HG03565 (cell line): ENCODE data around the gene BGLAP.

Experiments used
- ATAC-seq: cut with Tn5 transposase; IDR thresholded peaks from one replicate; pipeline ENCODE4 v1.9.1; 2021; ENCODE audit warnings: mild to moderate bottlenecking, moderate library complexity; ENCODE audit not compliant: unreplicated experiment

The BGLAP gene

DNA sequence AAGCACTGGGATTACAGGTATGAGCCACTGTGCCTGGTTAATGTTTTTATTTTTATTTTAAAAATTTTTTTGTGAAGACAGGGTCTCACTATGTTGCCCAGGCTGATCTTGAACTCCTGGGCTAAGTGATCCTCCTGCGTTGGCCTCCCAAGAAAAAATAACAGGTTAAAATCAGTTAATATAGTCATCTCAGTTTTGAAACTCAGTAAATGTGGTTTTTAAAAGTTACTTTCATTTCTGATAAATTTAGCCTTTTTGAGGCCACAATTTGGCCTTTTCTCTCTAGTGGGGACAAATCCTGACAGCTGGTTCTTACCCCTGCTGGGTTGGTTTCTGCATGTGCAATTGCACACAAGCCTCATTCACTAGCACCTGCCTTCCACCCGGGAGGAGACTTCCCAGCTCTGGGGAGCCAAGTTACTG, 15.9 kb upstream of the BGLAP start:
- ATAC-seq: peak; percentile 64

DNA sequence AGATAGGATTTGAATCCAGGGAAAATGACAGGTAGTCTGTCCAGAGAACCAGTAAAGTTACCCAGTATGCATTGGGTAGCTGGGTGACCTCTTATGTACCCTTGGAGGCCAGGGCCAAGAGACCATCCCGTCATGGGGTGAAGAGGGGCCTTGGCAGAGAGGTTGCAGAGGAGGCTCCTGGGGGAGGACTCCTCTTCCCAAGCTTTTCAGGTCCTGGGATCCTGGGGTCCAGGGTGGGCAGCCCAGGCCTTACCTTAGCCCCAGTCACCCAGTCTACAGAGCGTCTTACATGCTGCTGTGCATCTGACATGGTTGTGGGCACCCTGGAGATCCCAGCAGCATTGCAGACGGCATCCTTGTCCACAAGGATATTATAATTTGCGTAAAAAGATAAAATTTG, 15.2 kb upstream of the BGLAP start:
- peak; percentile 8 for ATAC-seq

- ATAC-seq: no peak
Observed at GRCh38 chr1:156228501-156228900, 13.5 kb upstream of the BGLAP start.

- no peak for ATAC-seq
Observed at GRCh38 chr1:156229809-156230472, 12.0 kb upstream of the BGLAP start.

DNA sequence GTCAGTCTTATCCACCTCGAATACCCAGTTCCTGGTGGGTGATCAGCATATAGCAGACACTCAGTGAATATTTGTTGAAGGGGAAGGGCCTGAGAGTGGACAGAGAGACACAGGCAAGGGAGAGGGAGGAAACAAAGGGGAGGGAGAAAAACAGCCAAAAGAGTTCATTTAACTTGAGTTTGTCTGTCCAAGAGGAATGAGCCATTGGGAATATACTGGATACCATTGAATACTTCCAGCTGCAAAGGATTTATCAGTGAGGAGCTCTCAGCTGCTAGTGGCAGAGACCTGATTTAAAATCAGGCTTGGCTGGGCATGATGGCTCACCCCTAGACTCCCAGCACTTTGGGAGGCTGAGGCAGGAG, 11.5 kb upstream of the BGLAP start:
- ATAC-seq: no peak

- ATAC-seq: no peak
Observed at GRCh38 chr1:156232201-156232894, 9.6 kb upstream of the BGLAP start.

DNA sequence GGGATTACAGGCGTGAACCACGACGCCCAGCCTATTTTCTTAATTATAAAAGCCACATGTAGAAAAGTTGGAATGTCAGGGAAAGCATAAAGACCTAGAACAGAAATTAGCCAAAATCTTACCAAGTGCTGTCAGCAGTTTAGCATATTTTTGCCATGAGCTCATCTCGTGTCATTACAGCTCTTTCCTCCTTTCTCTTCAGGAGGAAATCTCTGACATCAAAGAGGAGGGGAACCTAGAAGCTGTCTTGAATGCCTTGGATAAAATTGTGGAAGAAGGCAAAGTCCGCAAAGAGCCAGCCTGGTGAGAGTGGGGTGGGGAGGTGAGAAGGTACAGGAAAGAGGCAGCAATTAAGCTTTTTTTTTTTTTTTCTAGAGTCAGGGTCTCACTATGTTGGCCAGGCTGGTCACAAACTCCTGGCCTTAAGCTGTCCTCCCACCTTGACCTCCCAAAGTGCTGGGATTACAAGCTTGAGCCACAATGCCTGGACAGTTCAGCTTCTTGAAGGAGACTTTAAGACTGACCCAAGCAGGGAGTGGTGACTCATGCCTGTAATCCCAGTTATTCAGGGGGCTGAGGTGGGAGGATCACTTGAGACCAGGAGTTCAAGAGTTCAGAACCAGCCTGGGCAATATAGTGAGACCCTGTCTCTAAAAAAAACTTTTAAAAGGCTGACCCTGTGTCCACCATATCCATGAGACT, 8.4 kb upstream of the BGLAP start:
- no peak for ATAC-seq

GRCh38 chr1:156236164-156236563, 5.8 kb upstream of the BGLAP start:
- ATAC-seq: no peak

- no peak for ATAC-seq
Observed at GRCh38 chr1:156238248-156238647, 3.7 kb upstream of the BGLAP start.

DNA sequence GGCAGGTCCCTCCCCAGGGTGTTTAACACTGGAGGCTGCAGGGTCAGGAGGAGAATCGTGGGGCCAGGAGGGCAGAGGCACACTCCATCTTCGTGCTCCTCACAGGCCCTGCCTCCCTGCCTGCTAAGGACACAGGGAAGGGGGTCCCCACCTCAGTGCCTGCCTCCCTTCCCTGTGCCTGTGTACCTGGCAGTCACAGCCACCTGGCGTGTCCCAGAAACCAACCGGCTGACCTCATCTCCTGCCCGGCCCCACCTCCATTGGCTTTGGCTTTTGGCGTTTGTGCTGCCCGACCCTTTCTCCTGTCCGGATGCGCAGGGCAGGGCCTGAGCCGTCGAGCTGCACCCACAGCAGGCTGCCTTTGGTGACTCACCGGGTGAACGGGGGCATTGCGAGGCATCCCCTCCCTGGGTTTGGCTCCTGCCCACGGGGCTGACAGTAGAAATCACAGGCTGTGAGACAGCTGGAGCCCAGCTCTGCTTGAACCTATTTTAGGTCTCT, 623 bp upstream of the BGLAP start:
- ATAC-seq: no peak

- ATAC-seq: no peak
Observed at GRCh38 chr1:156242738-156243137, 754 bp downstream of the BGLAP start.

GRCh38 chr1:156244126-156244525, 2.1 kb downstream of the BGLAP start:
- ATAC-seq: no peak

GRCh38 chr1:156244712-156245111, 2.7 kb downstream of the BGLAP start:
- ATAC-seq: no peak

GRCh38 chr1:156245451-156246232, 3.7 kb downstream of the BGLAP start:
- ATAC-seq: no peak

GRCh38 chr1:156246241-156246780, 4.3 kb downstream of the BGLAP start:
- ATAC-seq: no peak

DNA sequence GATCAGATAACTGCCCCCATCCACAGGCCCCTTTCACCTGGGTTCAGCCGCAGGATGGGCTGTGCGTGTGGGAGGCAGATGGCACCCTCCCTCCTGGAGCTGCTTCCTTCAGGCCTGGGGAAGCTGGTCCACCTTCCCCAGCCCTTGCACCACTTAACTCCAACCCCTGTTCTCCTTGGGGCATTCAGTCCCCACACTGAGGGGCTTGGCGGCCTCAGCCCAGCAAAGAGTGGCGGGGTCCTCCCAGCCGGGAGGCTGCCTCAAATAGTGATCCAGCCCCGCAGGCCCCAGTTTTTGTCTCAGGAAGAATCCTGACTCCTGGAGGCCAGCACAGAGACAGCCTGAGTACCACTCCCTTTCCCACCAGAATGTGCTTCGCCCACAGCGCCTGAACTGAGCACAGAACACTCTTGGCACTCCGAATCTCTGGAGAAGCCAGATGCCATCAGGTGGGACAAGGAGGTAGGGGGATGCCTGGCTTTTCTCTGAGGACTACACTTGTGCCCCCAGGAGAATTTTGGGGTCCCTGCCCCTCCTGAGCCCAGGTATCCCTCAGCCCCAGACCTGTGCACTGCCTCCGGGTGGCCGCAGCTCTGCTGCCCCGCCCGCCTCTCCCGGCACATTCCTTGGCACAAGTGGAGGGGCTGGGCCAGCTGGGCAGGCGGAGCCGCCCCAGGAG, 4.9 kb downstream of the BGLAP start:
- ATAC-seq: no peak

DNA sequence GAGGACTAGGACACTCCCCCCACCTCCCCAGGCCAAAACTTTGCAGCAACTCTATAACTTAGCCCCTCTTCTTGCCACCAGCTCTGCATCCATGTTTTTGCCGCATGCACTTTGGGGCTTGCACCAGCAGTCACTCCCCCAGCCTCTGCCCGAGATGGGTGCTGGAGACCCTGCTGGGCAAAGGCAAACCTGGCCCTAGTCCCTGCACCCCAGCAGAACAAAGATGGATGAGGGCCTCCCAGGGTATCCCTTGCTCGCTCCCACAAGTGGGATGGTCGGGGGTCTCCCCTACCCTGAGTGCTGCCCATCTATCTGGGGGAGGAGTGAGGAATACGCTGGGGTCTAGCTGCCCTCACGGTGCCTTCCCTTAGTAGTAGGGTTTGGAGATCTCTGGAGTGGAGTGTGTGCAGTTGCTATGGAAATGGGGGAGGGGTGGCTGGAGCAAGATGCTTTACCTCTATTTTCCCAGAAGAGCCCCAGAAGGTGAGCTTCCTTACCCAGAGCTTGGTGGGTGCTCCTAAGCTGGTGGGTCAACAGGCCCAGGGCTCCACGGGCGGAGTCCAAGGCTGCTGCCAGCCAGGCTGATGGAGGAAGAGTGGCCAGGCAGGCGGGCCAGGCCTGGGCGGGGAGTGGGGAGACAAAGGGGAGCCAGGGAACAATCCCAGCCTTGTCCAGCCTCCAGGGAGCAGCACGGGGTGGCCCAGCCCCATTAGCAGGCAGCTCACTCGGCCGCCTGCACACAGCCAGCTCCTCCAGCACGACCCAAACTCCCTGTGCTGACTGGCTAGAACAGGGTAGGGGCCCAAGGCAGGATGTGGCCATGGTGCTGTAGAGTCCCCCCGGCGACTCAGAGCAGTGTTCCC, 5.7 kb downstream of the BGLAP start, which contains the start of gene PAQR6:
Gene PAQR6, minus strand, starts transcription at position 597 of the 863 bp plus-strand sequence. CDS start 1,325 bp downstream, outside the sequence.
- no peak for ATAC-seq

GRCh38 chr1:156248323-156248683, 6.3 kb downstream of the BGLAP start:
- ATAC-seq: no peak

DNA sequence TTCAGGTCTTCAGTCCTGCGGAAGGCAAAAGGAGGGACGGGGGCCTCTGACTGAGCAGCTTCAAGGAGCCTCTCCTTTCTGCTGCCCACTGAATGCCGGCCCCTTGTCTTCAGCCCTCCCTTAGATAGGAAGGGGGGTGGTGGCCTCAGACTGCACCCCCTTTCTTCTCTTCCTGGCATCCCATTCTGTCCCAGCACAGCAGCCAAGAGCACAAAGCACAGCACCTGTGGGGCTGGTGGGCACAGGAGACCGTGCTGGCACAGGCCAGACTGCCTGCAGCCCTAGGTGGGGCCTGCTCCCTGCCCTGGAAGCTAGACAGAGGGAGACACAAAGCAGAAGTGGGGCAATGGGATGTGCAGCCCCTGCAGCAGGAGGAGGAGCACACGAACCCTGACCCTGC, 7.6 kb downstream of the BGLAP start:
- ATAC-seq: no peak
